T-cell (primary cell): Measurements from ENCODE around the gene TMEM82. TPM values are rescaled to one million over a fixed set of nuclear protein-coding genes. Genes with fewer than 3 reads are reported as not detected.

ENCODE experiments used
- ATAC-seq, 4 experiments: fragments of 200-7000 bp in 3 of 4; fragments of 150-1000 bp in 1 of 4; cut with Tn5 transposase; replicated peaks in 1 of 4; 1 replicate in 3 of 4; 2 replicates in 1 of 4; pipeline ENCODE4 v1.10.0; 2021; ENCODE audit warnings: moderate library complexity in 3 of 4, mild to moderate bottlenecking in 2 of 4, moderate number of reproducible peaks in 1 of 4
- CTCF ChIA-PET, 2 donors: fragments of 300-600 bp; sonication (Branson Sonifier 250); formaldehyde crosslinking; loops; one replicate each; lab custom pipeline; 2022; ENCODE audit warnings: antibody characterized with exemption in 2 of 2; lab: Charles Lee
- POLR2A ChIA-PET, 2 donors: fragments of 300-600 bp; sonication (Branson Sonifier 250); formaldehyde crosslinking; loops; one replicate each; lab custom pipeline; 2022; ENCODE audit warnings: antibody characterized with exemption in 2 of 2; lab: Charles Lee
- DNase-seq, 35 experiments: peaks; one replicate each; pipeline versions ENCODE4 v3.0.0 to v3.0.0-alpha.2; 2013 to 2023
- H3K27ac ChIP-seq: one replicate; pipeline ENCODE4 v1.5.1; 2013; ENCODE audit warnings: low read length
- H3K27me3 ChIP-seq, 2 experiments: replicated peaks in 1 of 2; 1 replicate in 1 of 2; 2 replicates in 1 of 2; pipeline versions ENCODE4 v1.6.1 to v1.7.0; 2013; ENCODE audit warnings: low read length in 1 of 2, mixed read lengths in 1 of 2; ENCODE audit not compliant: control insufficient read depth in 2 of 2, insufficient read depth in 2 of 2; ENCODE audit errors: extremely low read depth in 1 of 2
- H3K36me3 ChIP-seq, 2 donors: 1 replicate in 1 of 2; 2 replicates in 1 of 2; pipeline versions ENCODE4 v1.6.1 to v1.7.0; 2013; ENCODE audit warnings: low read length in 1 of 2; ENCODE audit not compliant: control insufficient read depth in 2 of 2, insufficient read depth in 1 of 2; ENCODE audit errors: extremely low read depth in 1 of 2
- H3K4me1 ChIP-seq, 2 experiments: 1 replicate in 1 of 2; 2 replicates in 1 of 2; pipeline versions ENCODE4 v1.6.1 to v1.7.0; 2013; ENCODE audit warnings: low read length in 2 of 2, mixed read lengths in 1 of 2; ENCODE audit not compliant: insufficient read depth in 2 of 2, control insufficient read depth in 1 of 2; ENCODE audit errors: extremely low read depth in 1 of 2
- H3K4me3 ChIP-seq, 2 donors: 1 replicate in 1 of 2; 2 replicates in 1 of 2; pipeline versions ENCODE4 v1.5.1 to v1.7.0; 2013; ENCODE audit warnings: mild to moderate bottlenecking in 2 of 2, low read length in 1 of 2, moderate library complexity in 1 of 2; ENCODE audit not compliant: control insufficient read depth in 1 of 2; ENCODE audit errors: extremely low read depth in 1 of 2
- H3K9me3 ChIP-seq: 2 replicates; pipeline ENCODE4 v1.7.0; 2013
- H3K27ac Mint-ChIP-seq, 2 donors: one replicate each; pipeline ENCODE4 v1.8.0; 2020 to 2021; ENCODE audit warnings: mild to moderate bottlenecking in 2 of 2, mixed read lengths in 2 of 2
- H3K27me3 Mint-ChIP-seq, 2 donors: one replicate each; pipeline ENCODE4 v1.8.0; 2021 to 2022; ENCODE audit warnings: mixed read lengths in 2 of 2
- H3K36me3 Mint-ChIP-seq: one replicate; pipeline ENCODE4 v1.8.0; 2021; ENCODE audit warnings: mixed read lengths
- H3K4me1 Mint-ChIP-seq, 3 donors: one replicate each; pipeline ENCODE4 v1.8.0; 2020 to 2022; ENCODE audit warnings: mixed read lengths in 3 of 3, mild to moderate bottlenecking in 1 of 3
- H3K4me3 Mint-ChIP-seq, 3 donors: one replicate each; pipeline ENCODE4 v1.8.0; 2020 to 2022; ENCODE audit warnings: mild to moderate bottlenecking in 3 of 3, mixed read lengths in 3 of 3, moderate library complexity in 3 of 3
- H3K9me3 Mint-ChIP-seq, 3 donors: one replicate each; pipeline ENCODE4 v1.8.0; 2020 to 2022; ENCODE audit warnings: mixed read lengths in 3 of 3
- WGBS: methylation state at CpG from one replicate; pipeline ENCODE4 v1.1.5; 2013; ENCODE audit warnings: missing lambda C conversion rate; ENCODE audit not compliant: insufficient coverage; 5-methylcytosine and 5-hydroxymethylcytosine counted together
- total RNA-seq, 35 experiments: library from RNA in 6 of 35; stranded (reverse) in 6 of 35; fragments of 120-200 nt in 1 of 35; gene quantifications; one replicate each; pipeline versions ENCODE4 v1.2.1 to v1.2.4 and lab custom pipeline; 2013 to 2026

Gene TMEM82
- total RNA-seq, 5 donors from 2014 or later (not counting 1 experiment from before 2014, with no cell fraction given) = not detected

- H3K9me3 Mint-ChIP-seq = no peaks in the 10 kb centered on the region
- Histone ChIP-seq H3K9me3 (no peaks in the 10 kb centered on the region), H3K27me3 (peaks cover 0 to 30% of the 10 kb centered on the region in 2 experiments), H3K4me1 (peaks cover 0 to 5% of the 10 kb centered on the region in 2 experiments), H3K36me3 (no peaks in the 10 kb centered on the region), H3K27ac (no peak overlapping the region), H3K4me3 (no peak overlapping the region)
- H3K4me1 Mint-ChIP-seq = peaks cover 3 to 6% (median 3%) of the 10 kb centered on the region in 3 donors
- no peak overlapping the region for H3K4me3 Mint-ChIP-seq
- H3K36me3 Mint-ChIP-seq = no peaks in the 10 kb centered on the region
- no peak for DNase-seq
- ChIA-PET CTCF (interaction anchor here (0.7 to 1.2 kb wide), 2 partner anchors 10 to 113 kb away, joined by 3 to 6 read pairs; no protein-coding TSS in a partner anchor), POLR2A (interaction anchor here in 1 of 2 donors (0.9 kb wide), 1 partner anchor 10 kb away, joined by 10 read pairs; no protein-coding TSS in a partner anchor)
- no peak overlapping the region for H3K27ac Mint-ChIP-seq
- WGBS = 55% methylated on average over 10 of the region's 13 CpGs
- peaks cover 11 to 14% of the 10 kb centered on the region in 2 donors for H3K27me3 Mint-ChIP-seq
- no peak for ATAC-seq
Measured at GRCh38 chr1:15788624-15789301, 46.5 kb downstream of the TMEM82 start.

GRCh38 chr1:15796086-15796462 is 53.8 kb downstream of the TMEM82 start:
- H3K27me3 ChIP-seq = peaks cover 0 to 23% of the 10 kb centered on the region in 2 experiments
- no peaks in the 10 kb centered on the region for H3K36me3 ChIP-seq
- H3K4me1 ChIP-seq = peaks cover 0 to 5% of the 10 kb centered on the region in 2 experiments
- ATAC-seq = no peak
- no CpG with 5 or more reads among the region's 2 CpGs for WGBS
- ChIA-PET POLR2A (interaction anchor here in 1 of 2 donors (0.6 kb wide), 1 partner anchor 259 kb away, joined by 5 read pairs; no protein-coding TSS in a partner anchor), CTCF (interaction anchor here (0.6 to 0.7 kb wide), 2 partner anchors 18 to 179 kb away, joined by 3 to 4 read pairs; no protein-coding TSS in a partner anchor)
- Mint-ChIP-seq H3K9me3 (no peaks in the 10 kb centered on the region), H3K27me3 (peaks cover 3 to 9% of the 10 kb centered on the region in 2 donors), H3K4me1 (peaks cover 3 to 6% (median 3%) of the 10 kb centered on the region in 3 donors), H3K36me3 (no peaks in the 10 kb centered on the region), H3K4me3 (no peak overlapping the region), H3K27ac (no peak overlapping the region)
- H3K4me3 ChIP-seq = no peak overlapping the region
- H3K9me3 ChIP-seq = no peaks in the 10 kb centered on the region
- H3K27ac ChIP-seq = no peak overlapping the region
- no peak for DNase-seq

Other genes starting within 250 kb of the TMEM82 start
- 10 to 100 TPM; 12.0 to 18.3 (median 14.5) TPM for gene CASP9, start 218.3 kb upstream of the TMEM82 start, total RNA-seq
- gene DNAJC16, start 215.7 kb upstream of the TMEM82 start, total RNA-seq = 10 to 100 TPM; 16.5 to 27.0 (median 22.4) TPM
- gene AGMAT, start 157.4 kb upstream of the TMEM82 start, total RNA-seq = 10 to 100 TPM in 1 of 5 donors, 1 to 10 TPM in 4; 5.9 to 10.8 (median 8.4) TPM
- 10 to 100 TPM; 32.4 to 62.2 (median 60.5) TPM for gene DDI2, start 125.0 kb upstream of the TMEM82 start, total RNA-seq
- gene PLEKHM2, start 58.2 kb upstream of the TMEM82 start, total RNA-seq = 10 to 100 TPM; 52.5 to 65.2 (median 59.6) TPM
- 1 to 10 TPM; 1.8 to 4.1 (median 2.6) TPM for gene SLC25A34, start 6.2 kb upstream of the TMEM82 start, total RNA-seq
- under 1 TPM in 3 of 5 donors, not detected in 2; 0.36 to 0.54 (median 0.50) TPM for gene FBLIM1, start 16.3 kb downstream of the TMEM82 start, total RNA-seq
- gene UQCRHL, start 65.2 kb downstream of the TMEM82 start, total RNA-seq = 1 to 10 TPM in 3 of 5 donors, under 1 TPM in 2; 0.68 to 1.3 (median 1.1) TPM
- gene SPEN, start 105.2 kb downstream of the TMEM82 start, total RNA-seq = 10 to 100 TPM; 69.9 to 81.1 (median 72.1) TPM
- gene ZBTB17, start 233.6 kb downstream of the TMEM82 start, total RNA-seq = 10 to 100 TPM; 66.6 to 82.6 (median 78.3) TPM